COLO668 (cell line): ENCODE measurements around the gene ZNF622.
"Not testable (repeated sequence)": the region's sequence is repeated elsewhere in the genome, so short reads cannot be mapped to it uniquely, and the experiment has no call there.

ENCODE experiments used
- DNase-seq: peaks from one replicate; lab custom pipeline; 2025; ENCODE audit not compliant: unreplicated experiment; lab: John Stamatoyannopoulos, UW

The ZNF622 gene

GRCh38 chr5:16436065-16436682 is 29.4 kb downstream of the ZNF622 start:
- DNase-seq: not testable (repeated sequence)

- DNase-seq: peak; percentile 36
Measured at GRCh38 chr5:16431490-16431889, 34.1 kb downstream of the ZNF622 start.

DNA sequence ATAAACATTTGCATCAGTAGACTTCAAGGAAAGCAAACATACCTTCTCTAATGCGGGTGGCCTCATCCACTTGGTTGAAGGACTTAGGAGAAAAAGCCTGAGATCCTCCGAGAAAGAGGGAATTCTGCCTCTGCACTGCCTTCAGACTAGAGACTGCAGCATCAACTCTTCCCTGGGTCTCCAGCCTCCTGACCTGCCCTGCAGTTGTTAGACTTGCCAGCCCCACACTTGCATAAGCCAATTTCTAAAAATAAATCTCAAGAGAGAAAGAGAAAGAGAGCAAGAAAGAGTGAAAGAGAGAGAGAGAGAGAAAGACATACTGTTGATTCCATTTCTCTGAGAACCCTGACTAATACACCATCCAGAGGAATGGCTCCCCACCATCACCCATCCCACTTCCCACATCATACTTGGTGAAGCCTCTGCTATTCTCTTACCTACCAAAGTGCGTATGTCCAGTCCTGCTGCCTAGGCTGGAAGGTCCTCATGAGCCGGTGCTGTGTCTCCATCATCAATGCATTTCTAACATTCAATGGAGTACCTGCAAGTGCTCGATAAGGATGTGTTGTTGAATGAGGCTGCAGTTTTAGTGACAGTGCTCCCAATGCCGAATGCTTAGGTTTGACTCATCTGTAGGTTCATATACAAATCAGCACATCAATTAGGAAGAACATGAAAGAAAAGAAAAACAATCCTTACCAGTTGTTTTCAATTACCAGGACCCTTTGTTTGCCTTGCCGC is 35.1 kb downstream of the ZNF622 start:
- no peak for DNase-seq

GRCh38 chr5:16428359-16428758 is 37.2 kb downstream of the ZNF622 start:
- no peak for DNase-seq

DNA sequence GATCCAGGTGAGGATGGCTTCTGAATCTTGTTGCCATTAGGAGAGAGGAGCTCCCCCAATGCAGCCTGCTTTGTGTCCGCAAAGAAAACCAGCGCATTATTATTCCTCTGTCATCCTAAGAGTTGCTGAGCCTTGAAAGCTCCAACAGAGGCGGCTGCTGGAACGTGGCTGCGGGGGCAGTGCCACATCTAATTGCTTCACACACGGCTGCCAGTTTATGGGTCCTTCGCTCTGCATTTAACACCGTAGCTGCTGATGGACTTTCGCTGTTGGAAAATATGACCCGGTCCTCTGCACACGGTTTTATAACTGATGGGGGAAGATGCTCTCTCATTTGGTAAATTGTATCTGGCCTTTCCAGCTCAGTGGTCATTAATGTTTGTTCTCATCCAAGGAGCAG is 38.0 kb downstream of the ZNF622 start:
- no peak for DNase-seq

DNA sequence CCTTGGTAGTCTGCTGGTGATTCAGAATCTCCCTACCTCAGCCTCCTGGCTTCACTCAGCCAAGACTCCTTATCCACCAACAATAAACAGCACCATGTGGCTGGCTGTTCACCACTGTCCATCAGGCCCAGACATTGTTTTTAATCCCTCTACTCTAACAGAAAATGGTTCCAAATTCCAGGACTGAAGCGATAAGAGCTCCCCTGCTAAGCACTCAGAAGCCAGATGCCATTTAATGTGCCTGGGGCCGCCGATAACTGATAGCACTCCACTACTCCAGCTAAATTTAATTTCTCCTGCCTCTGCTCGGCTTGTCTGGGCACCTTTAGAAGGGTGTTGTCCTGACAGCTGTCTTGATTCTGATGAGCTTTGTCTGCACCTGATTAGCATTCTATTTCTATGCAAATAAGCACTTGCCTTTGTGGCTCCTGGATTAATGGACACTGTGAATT is 47.1 kb downstream of the ZNF622 start:
- DNase-seq: peak; percentile 34

DNA sequence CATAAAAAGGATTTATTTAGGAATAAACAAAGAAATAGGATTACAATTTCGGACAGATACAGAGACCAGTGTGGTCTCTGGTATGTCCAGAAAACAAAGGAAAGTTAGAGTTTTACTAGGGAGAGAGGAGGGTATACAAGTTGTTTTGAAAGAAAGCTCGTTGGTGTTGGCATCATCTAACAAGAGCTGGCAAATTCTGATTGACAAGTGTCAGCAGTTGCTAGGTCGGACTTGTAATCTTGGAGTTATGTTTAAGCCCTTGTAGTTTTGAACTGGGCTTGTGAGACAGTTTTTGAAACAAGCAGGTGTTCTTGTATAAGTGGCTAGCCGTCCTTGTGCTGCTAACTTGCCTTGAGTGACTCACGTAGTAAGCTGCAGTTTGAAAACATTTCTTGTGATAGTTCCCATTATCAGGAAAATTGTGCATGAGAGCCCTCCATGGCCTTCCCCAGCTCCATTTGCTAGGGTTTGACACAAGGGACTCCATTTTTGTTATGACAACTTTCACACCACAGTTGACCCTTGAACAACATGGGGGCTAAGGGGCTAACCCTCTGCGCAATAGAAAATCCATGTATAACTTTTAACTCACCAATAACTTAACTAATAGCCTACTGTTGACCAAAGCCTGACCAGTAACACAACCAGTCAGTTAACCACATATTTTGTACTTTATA is 48.1 kb downstream of the ZNF622 start:
- DNase-seq: no peak

DNA sequence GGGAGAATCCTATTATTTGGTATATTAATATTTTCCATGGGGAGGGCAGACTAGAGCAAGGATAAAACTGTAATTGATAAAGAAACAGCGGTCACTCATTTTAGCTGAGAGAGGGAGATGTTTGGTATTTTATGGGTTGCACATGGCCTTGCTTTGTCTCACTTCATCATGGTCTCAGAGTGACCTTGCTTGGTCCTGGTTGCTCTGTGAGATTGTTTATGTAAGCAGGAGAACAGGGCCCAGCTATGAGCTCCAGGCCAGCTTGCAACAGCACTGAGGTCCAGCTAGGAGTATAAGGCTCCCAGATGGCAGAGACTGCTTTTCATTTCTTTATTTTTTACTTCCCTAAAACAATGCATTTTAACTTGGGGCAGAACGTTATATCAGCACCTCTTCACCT is 50.7 kb downstream of the ZNF622 start:
- DNase-seq: no peak

- no peak for DNase-seq
Measured at GRCh38 chr5:16413166-16413860, 52.3 kb downstream of the ZNF622 start.

GRCh38 chr5:16412556-16412955 is 53.0 kb downstream of the ZNF622 start:
- no peak for DNase-seq

- peak; percentile 36 for DNase-seq
Measured at GRCh38 chr5:16411741-16412455, 53.7 kb downstream of the ZNF622 start.

DNA sequence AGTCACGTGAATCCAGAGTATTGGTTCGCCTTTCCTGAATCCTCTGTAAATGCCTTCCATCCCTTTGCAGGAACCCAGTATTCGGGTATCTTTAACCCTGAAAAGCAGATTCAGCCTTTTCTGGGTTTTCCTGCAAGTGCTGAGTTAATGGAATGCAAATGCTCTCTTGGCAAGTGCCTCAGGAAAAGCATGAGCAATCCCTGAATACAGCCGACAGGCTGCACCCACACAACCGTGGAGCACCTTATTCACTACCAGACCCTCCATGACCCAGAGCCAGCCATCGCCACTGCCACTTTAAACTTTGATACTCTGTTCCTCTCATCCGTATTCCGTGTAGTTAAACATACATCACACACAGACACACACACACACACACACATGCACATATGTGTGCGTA is 54.4 kb downstream of the ZNF622 start:
- no peak for DNase-seq

- peak; percentile 45 for DNase-seq
Measured at GRCh38 chr5:16410338-16410737, 55.3 kb downstream of the ZNF622 start.

DNA sequence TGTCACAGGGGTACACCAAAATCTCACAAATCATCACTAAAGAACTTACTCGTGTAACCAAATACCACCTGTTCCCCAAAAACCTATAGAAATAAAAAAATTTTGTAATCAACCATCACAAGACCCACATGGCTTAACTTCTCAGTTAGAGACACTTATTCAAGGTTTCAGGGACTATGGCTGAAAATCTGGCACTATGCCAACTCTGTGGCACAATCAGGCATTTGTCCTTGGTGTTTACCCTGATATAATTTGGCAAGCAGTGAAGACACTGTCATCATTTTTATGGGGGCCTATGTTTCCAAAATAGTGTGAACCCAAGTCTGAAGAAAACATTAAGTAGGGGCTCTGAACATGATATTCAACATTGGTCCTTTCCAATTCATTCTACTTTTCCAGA is 59.0 kb downstream of the ZNF622 start:
- peak; percentile 59 for DNase-seq

- DNase-seq: no peak
Measured at GRCh38 chr5:16406023-16406422, 59.6 kb downstream of the ZNF622 start.
